Suprapubic skin (tissue), 4 donors: ENCODE results near the gene HRG.

Experiments used
- EP300 ChIP-seq: sonication (generic); formaldehyde crosslinking; IDR thresholded peaks from one replicate; pipeline ENCODE4 v1.6.1; 2017; ENCODE audit warnings: antibody characterized with exemption
- POLR2A ChIP-seq, 2 donors: fragments of 450-650 bp; IDR thresholded peaks; one replicate each; pipeline ENCODE4 v1.6.1; 2017; ENCODE audit warnings: antibody characterized with exemption in 2 of 2, mild to moderate bottlenecking in 2 of 2, moderate library complexity in 2 of 2
- POLR2AphosphoS5 ChIP-seq, 3 donors: sonication (generic); formaldehyde crosslinking; IDR thresholded peaks; one replicate each; pipeline ENCODE4 v1.6.1; 2017; ENCODE audit warnings: antibody characterized with exemption in 3 of 3
- TF ChIP-seq, protein P1 (sequence below), 2 donors: fragments of 200-600 bp in 1 of 2; fragments of 450-650 bp in 1 of 2; sonication (generic) in 1 of 2; IDR thresholded peaks; one replicate each; pipeline ENCODE4 v1.5.1; 2016 to 2019; ENCODE audit warnings: antibody characterized with exemption in 2 of 2, mild to moderate bottlenecking in 1 of 2, moderate library complexity in 1 of 2

DNA sequence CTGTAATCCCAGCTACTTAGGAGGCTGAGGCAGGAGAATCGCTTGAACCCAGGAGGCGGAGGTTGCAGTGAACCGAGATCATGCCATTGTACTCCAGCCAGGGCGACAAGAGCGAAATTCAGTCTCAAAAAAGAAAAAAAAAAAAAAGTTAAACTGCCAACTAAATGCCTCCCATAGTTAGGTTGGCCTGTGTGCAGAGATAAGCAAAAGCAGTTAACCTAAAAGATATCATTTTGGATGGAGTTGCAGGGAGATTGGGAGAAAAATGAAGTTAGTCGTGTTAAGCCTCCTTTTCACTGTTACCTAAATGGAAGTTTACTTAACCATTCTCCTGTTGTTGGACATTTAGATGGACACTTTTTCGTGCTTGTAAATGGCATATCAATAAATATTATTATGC lies 37.1 kb upstream of the HRG start:
- TF ChIP-seq POLR2A (IDR thresholded peaks at IDR 0.05) = no peak
- TF ChIP-seq EP300 = no peak
- TF ChIP-seq, protein P1, sequence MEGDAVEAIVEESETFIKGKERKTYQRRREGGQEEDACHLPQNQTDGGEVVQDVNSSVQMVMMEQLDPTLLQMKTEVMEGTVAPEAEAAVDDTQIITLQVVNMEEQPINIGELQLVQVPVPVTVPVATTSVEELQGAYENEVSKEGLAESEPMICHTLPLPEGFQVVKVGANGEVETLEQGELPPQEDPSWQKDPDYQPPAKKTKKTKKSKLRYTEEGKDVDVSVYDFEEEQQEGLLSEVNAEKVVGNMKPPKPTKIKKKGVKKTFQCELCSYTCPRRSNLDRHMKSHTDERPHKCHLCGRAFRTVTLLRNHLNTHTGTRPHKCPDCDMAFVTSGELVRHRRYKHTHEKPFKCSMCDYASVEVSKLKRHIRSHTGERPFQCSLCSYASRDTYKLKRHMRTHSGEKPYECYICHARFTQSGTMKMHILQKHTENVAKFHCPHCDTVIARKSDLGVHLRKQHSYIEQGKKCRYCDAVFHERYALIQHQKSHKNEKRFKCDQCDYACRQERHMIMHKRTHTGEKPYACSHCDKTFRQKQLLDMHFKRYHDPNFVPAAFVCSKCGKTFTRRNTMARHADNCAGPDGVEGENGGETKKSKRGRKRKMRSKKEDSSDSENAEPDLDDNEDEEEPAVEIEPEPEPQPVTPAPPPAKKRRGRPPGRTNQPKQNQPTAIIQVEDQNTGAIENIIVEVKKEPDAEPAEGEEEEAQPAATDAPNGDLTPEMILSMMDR (IDR thresholded peaks at IDR 0.05) = no peak
- no peak for TF ChIP-seq POLR2AphosphoS5 (IDR thresholded peaks at IDR 0.05)
